GM10266 (cell line): Measurements from ENCODE around the gene GCNA.
A peak's percentile ranks its signal among the peaks of the same experiment; 100 is the strongest.
"Not testable (repeated sequence)": the region's sequence is repeated elsewhere in the genome, so short reads cannot be mapped to it uniquely, and the experiment has no call there.

ENCODE experiments used
- DNase-seq: peaks from one replicate; pipeline ENCODE4 v3.0.0; 2012; ENCODE audit errors: extremely low spot score
- TF ChIP-seq, protein P1 (sequence below): IDR thresholded peaks from 2 replicates; pipeline ENCODE4 v1.5.1; 2012; ENCODE audit warnings: mild to moderate bottlenecking, low read depth; ENCODE audit not compliant: control insufficient read depth, insufficient read depth; ENCODE audit errors: missing control alignments

The GCNA gene

DNA sequence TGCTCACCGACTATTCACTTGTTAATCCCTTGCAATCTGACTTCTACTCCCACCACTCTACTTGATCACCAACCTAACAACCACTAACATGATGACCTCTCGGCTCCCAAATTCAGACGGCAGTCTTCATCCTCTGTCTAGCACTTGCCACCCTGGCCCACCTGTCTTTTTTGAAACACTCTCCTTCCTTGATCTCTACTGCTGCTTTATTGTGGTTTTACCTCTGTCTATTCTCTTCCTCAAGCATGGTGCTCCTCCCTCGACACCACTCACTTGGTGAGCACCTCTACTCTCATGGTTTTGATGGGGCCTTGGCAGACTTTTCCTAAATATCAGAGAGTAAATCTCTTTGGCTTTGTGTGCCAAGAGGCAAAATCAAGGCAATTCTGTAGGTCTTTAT lies 61.8 kb downstream of the GCNA start:
- no peak for DNase-seq
- TF ChIP-seq, protein P1, sequence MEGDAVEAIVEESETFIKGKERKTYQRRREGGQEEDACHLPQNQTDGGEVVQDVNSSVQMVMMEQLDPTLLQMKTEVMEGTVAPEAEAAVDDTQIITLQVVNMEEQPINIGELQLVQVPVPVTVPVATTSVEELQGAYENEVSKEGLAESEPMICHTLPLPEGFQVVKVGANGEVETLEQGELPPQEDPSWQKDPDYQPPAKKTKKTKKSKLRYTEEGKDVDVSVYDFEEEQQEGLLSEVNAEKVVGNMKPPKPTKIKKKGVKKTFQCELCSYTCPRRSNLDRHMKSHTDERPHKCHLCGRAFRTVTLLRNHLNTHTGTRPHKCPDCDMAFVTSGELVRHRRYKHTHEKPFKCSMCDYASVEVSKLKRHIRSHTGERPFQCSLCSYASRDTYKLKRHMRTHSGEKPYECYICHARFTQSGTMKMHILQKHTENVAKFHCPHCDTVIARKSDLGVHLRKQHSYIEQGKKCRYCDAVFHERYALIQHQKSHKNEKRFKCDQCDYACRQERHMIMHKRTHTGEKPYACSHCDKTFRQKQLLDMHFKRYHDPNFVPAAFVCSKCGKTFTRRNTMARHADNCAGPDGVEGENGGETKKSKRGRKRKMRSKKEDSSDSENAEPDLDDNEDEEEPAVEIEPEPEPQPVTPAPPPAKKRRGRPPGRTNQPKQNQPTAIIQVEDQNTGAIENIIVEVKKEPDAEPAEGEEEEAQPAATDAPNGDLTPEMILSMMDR: no peak

DNA sequence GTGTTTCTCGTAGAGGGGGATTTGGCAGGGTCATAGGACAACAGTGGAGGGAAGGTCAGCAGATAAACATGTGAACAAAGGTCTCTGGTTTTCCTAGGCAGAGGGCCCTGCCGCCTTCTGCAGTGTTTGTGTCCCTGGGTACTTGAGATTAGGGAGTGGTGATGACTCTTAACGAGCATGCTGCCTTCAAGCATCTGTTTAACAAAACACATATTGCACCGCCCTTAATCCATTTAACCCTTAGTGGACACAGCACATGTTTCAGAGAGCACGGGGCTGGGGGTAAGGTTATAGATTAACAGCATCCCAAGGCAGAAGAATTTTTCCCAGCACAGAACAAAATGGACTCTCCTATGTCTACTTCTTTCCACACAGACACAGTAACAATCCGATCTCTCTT lies 66.2 kb downstream of the GCNA start:
- not testable (repeated sequence) for DNase-seq

DNA sequence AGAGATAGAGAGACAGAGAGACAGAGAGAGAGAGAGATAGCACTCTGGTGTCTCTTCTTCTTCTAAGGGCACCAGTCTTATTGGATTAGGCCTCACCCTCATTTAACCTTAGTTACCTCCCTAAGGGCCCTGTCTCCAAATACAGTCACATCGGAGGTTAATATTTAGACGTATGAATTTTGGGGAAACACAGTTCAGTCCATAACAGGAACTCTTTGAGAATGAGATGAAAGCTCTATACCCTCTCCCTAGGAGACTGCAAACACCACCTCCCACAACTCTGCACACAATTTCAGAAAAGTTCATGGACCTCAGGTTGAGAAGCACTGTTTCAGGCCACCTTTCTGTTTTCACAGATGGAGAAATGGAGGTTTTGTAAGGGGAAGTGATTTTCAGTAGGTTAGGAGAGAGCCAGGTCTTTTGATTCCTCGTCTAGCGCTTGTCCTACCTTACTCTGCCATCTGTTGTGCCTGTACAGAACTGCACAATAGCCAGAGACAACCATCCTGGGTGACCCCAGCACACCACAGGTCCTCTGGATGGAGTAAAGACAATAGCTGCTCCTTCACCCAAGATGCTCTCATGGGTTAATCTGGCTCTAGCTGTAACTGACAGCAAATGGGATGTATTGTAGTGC lies 72.2 kb downstream of the GCNA start:
- TF ChIP-seq, protein P1: peak; percentile 42
- DNase-seq: no peak

- DNase-seq: no peak
- TF ChIP-seq, protein P1: peak; percentile 63
These were observed 74.2 kb downstream of the GCNA start for GRCh38 chrX:71652405-71652804.

GRCh38 chrX:71653344-71653743 lies 75.1 kb downstream of the GCNA start:
- TF ChIP-seq, protein P1: no peak
- DNase-seq: no peak

- DNase-seq: no peak
- TF ChIP-seq, protein P1: no peak
These were observed 79.0 kb downstream of the GCNA start for GRCh38 chrX:71657267-71657666.

- no peak for DNase-seq
- TF ChIP-seq, protein P1: no peak
These were observed 81.1 kb downstream of the GCNA start for GRCh38 chrX:71659342-71659741.

DNA sequence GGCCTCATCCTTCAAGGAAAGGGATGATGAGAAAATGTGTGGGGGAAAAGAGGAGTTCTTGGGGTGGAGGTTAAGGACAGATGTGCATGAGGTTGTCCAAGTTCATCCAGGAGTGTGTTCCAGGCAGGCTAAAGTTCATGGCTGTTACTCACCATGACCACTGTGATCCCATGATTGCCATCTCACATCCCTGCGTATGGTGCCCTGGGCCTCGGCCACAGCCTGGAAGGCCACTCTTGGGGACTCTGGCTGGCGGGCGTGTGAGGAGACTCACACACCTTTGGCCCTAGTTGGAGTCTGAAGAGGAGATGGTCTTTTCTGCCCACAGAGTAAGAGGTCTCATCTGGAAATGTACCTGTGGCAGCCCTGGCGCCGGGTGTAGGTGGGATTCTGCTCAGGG lies 81.7 kb downstream of the GCNA start:
- TF ChIP-seq, protein P1: no peak
- no peak for DNase-seq
